Effector memory CD4-positive, alpha-beta T cell (primary cell): ENCODE data around the gene RPLP2.

Experiments
- DNase-seq, 3 donors: peaks; one replicate each; pipeline ENCODE4 v3.0.0-alpha.2; 2020
- H3K27ac ChIP-seq: 2 replicates; pipeline ENCODE4 v1.7.0; 2013; ENCODE audit warnings: mild to moderate bottlenecking, low read length, moderate library complexity; ENCODE audit not compliant: insufficient read depth, poor library complexity, severe bottlenecking
- H3K27me3 ChIP-seq: replicated peaks from 2 replicates; pipeline ENCODE4 v1.7.0; 2013; ENCODE audit warnings: mild to moderate bottlenecking, low read length; ENCODE audit not compliant: insufficient read depth, control insufficient read depth, poor library complexity, severe bottlenecking
- H3K36me3 ChIP-seq: 2 replicates; pipeline ENCODE4 v1.7.0; 2013; ENCODE audit warnings: mild to moderate bottlenecking, low read length, moderate library complexity; ENCODE audit not compliant: control insufficient read depth, insufficient read depth
- H3K4me1 ChIP-seq: 2 replicates; pipeline ENCODE4 v1.7.0; 2013; ENCODE audit warnings: low read length, mild to moderate bottlenecking; ENCODE audit not compliant: control insufficient read depth, insufficient read depth, poor library complexity, severe bottlenecking
- H3K4me3 ChIP-seq: 2 replicates; pipeline ENCODE4 v1.7.0; 2013; ENCODE audit warnings: low read length, low read depth, mild to moderate bottlenecking; ENCODE audit not compliant: insufficient read depth, poor library complexity, severe bottlenecking
- H3K9me3 ChIP-seq: 2 replicates; pipeline ENCODE4 v1.7.0; 2013; ENCODE audit warnings: mild to moderate bottlenecking, low read length, moderate library complexity; ENCODE audit not compliant: control insufficient read depth
- total RNA-seq, 3 donors: gene quantifications; one replicate each; lab custom pipeline; 2026; lab: John Stamatoyannopoulos, UW

Gene RPLP2
- 806 to 1,449 (median 1,029) reads per million in 3 donors for total RNA-seq

GRCh38 chr11:809287-810039 is at the start of gene RPLP2:
Gene RPLP2 (plus strand): TSS chr11:809967. CDS start chr11:810235, 268 bp downstream.
- H3K27me3 ChIP-seq: no peaks in the 10 kb centered on the region
- peaks cover 32% of the 10 kb centered on the region for H3K4me1 ChIP-seq
- peaks cover 26% of the 10 kb centered on the region for H3K36me3 ChIP-seq
- peak within 1 kb of the TSS; percentile 98 for H3K27ac ChIP-seq
- peak within 1 kb of the TSS; percentile 98 for H3K4me3 ChIP-seq
- no peaks in the 10 kb centered on the region for H3K9me3 ChIP-seq
- peak; percentile 93 to 97 (median 95) for DNase-seq

GRCh38 chr11:760236-760635 is 49.5 kb upstream of the RPLP2 start:
- Histone ChIP-seq H3K4me1 (no peaks in the 10 kb centered on the region), H3K9me3 (no peaks in the 10 kb centered on the region), H3K27ac (no peak overlapping the region), H3K4me3 (no peak overlapping the region), H3K36me3 (peaks cover 44% of the 10 kb centered on the region), H3K27me3 (no peaks in the 10 kb centered on the region)
- DNase-seq: no peak

DNA sequence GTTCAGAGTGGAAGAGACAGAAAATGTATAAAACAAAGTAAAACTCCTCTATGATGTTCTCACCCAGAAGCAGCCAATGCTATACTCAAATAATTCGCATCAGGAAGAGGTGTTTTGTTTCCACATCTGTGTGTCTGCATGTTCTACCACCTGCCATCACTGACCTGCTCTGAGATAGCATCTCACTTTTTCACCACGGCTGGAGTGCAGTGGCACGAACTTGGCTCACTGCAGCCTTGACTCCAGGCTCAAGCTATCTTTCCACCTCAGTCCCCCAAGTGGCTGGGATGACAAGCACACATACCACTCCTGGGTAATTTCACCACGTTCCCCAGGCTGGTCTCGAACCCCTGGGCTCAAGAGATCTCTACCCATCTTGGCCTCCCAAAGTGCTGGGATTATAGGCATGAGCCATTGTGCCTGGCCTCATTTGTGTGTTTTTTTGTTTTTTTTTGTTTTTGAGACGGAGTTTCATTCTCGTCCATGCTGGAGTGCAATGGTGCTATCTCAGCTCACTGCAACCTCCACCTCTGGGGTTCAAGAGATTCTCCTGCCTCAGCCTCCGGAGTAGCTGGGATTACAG is 48.1 kb upstream of the RPLP2 start:
- DNase-seq: no peak
- Histone ChIP-seq H3K27ac (no peak overlapping the region), H3K36me3 (peaks cover 44% of the 10 kb centered on the region), H3K4me1 (no peaks in the 10 kb centered on the region), H3K4me3 (no peak overlapping the region), H3K9me3 (no peaks in the 10 kb centered on the region), H3K27me3 (no peaks in the 10 kb centered on the region)

DNA sequence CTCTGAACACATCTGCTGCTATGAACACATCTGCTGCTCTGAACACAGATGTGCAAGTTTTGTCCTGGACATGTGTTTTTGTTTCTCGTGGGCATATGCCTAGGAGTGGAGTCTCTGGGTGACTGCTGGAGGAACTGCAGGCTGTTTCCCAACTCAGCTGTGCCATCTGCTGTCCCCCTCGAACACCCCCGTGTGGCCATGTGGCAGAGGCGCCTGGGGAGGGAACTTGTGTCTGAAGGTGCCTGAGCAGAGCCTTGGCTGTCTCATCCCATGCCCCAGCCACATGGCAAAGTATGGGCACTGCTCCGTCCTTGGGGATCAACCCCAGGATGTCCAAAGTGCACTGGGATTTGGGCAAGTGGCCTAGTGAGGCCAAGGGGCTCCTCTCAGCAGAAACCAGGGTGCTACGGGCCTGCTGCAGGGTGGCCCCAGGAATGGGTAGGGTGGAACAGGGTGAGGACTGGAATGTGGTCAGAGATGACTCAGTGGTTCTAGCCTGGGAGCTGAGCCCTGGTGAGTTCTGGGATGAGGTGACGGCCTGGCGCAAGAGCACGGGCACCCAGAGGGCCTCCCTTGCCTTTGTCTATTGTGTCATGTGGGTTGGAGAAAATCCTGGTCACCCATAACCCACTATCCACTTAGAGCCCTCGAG is 47.2 kb upstream of the RPLP2 start:
- Histone ChIP-seq H3K4me1 (no peaks in the 10 kb centered on the region), H3K27ac (no peak overlapping the region), H3K4me3 (no peak overlapping the region), H3K36me3 (peaks cover 41% of the 10 kb centered on the region), H3K9me3 (no peaks in the 10 kb centered on the region), H3K27me3 (no peaks in the 10 kb centered on the region)
- DNase-seq: no peak

DNA sequence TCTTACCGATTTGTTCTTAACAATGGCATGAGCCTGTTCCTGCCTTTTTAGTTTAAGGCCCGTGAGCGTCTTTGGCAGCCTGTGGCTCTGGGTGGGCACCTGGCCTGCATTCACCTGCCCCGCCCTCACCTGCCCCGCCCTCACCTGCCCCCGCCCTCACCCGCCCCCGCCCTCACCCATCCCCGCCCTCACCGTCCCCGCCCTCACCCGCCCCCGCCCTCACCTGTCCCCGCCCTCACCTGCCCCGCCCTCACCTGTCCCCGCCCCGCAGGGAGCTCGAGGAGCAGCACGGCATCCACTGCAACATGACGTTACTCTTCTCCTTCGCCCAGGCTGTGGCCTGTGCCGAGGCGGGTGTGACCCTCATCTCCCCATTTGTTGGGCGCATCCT is 46.7 kb upstream of the RPLP2 start:
- no peaks in the 10 kb centered on the region for H3K9me3 ChIP-seq

DNA sequence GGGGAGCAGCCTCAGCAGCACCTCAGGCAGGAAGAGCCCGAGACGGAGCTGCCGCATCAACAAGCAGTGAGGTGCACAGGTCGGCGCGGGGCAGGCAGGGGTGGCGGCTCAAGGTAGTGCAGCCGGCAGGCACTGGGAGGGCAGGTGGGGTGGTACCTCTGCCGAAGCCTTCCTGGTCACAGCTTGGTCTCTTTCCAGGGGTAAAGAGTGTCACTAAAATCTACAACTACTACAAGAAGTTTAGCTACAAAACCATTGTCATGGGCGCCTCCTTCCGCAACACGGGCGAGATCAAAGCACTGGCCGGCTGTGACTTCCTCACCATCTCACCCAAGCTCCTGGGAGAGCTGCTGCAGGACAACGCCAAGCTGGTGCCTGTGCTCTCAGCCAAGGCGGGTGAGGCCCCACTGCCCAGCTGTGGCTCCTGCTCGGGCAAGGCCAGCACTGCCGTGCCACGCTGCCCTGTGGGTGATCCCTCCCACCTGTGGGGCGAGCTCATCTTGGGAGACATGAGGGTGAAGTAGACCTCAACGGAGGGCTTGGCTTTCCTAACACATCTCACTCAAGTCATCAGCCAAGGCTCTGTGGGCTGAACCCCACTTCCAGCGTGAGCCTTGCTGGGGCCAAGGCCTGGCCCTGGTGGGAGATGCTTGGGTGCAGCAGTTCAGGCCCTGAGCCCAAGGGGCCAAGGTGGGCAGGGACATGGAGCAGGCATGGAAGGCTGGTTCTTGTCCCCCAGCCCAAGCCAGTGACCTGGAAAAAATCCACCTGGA is 46.0 kb upstream of the RPLP2 start:
- Histone ChIP-seq H3K4me3 (no peak overlapping the region), H3K27me3 (no peaks in the 10 kb centered on the region), H3K9me3 (no peaks in the 10 kb centered on the region), H3K36me3 (peaks cover 38% of the 10 kb centered on the region), H3K4me1 (no peaks in the 10 kb centered on the region), H3K27ac (no peak overlapping the region)
- no peak for DNase-seq

More for the DNA sequence above, 46.7 kb upstream of the RPLP2 start:
- H3K36me3 ChIP-seq: peaks cover 39% of the 10 kb centered on the region
- no peak for DNase-seq
- H3K4me3 ChIP-seq: no peak overlapping the region
- no peaks in the 10 kb centered on the region for H3K4me1 ChIP-seq
- H3K27me3 ChIP-seq: no peaks in the 10 kb centered on the region
- no peak overlapping the region for H3K27ac ChIP-seq

DNA sequence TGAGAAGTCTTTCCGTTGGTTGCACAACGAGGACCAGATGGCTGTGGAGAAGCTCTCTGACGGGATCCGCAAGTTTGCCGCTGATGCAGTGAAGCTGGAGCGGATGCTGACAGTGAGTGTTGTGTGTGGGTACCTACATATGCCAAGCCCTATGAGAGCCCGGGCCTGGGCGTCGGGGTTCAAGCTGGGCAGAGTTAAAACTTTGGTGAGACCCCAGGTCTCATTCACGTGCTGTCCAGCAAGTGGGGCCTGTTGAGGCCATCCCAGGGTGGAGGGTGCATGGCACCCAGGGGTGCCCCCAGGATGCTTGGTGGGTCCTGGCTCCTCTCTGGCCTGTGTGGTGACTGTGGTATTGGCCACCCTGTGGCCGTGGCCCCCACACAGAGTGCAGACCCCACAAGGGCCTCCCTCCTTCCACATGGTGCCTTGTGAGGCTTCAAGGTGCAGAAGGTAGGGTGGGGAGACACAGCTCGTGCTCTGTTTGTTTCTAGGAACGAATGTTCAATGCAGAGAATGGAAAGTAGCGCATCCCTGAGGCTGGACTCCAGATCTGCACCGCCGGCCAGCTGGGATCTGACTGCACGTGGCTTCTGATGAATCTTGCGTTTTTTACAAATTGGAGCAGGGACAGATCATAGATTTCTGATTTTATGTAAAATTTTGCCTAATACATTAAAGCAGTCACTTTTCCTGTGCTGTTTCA is 45.3 kb upstream of the RPLP2 start:
- Histone ChIP-seq H3K36me3 (peaks cover 32% of the 10 kb centered on the region), H3K4me1 (no peaks in the 10 kb centered on the region)

DNA sequence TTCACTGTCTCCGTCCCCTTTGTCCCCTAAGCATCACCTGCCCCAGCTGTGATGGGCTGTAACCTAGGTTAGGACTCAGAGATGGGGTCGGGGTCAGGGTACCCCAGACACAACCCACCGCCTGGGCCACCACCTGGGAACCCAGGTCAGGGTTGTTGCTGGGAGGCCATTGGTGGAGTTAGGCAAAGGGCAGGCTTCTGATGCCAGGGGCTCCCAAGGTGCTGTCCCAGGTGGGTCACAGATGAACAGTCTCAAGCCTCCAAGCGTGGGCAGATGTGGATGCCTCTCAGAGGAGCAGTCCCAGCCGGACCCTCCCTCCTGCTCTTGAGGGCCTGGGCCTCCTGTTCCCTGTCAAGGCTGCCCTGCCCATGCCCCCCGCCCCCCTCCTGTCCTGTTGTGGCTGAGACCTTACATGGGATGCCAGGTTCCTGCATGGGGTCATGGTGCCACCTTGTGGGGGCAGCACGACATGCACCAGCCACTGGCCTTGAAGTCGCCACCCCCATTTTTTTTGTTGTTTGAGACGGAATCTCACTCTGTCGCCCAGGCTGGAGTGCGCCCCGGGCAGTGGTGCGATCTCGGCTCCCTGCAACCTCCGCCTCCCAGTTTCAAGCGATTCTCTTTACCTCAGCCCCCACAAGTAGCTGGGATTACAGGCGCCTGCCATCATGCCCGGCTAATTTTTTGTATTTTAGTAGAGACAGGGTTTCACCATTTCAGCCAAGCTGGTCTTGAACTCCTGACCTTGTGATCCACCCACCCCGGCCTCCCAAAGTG is 44.6 kb upstream of the RPLP2 start:
- Histone ChIP-seq H3K27ac (no peak overlapping the region), H3K4me3 (no peak overlapping the region), H3K36me3 (peaks cover 29% of the 10 kb centered on the region), H3K4me1 (no peaks in the 10 kb centered on the region), H3K27me3 (no peaks in the 10 kb centered on the region), H3K9me3 (no peaks in the 10 kb centered on the region)
- DNase-seq: peak; percentile 29 to 45 (median 31)

More for the DNA sequence above, 45.3 kb upstream of the RPLP2 start:
- H3K27ac ChIP-seq: no peak overlapping the region
- H3K9me3 ChIP-seq: no peaks in the 10 kb centered on the region
- no peak overlapping the region for H3K4me3 ChIP-seq
- no peak for DNase-seq
- no peaks in the 10 kb centered on the region for H3K27me3 ChIP-seq

- Histone ChIP-seq H3K4me3 (no peak overlapping the region), H3K27ac (no peak overlapping the region), H3K27me3 (no peaks in the 10 kb centered on the region), H3K36me3 (peaks cover 31% of the 10 kb centered on the region), H3K4me1 (no peaks in the 10 kb centered on the region), H3K9me3 (no peaks in the 10 kb centered on the region)
- no peak for DNase-seq
Measured at GRCh38 chr11:765802-766091, 44.0 kb upstream of the RPLP2 start.
